LNCaP clone FGC (cell line): ENCODE data around the gene SLC43A3.

Experiments
- DNase-seq: peaks from one replicate; pipeline ENCODE4 v3.0.0-alpha.2; 2011; ENCODE audit warnings: low read depth
- H3K4me3 ChIP-seq: 2 replicates; pipeline ENCODE4 v1.5.1; 2011; ENCODE audit warnings: mild to moderate bottlenecking, low read depth, low read length, control low read depth
- TF ChIP-seq, protein P1 (sequence below): IDR thresholded peaks from 2 replicates; pipeline ENCODE4 v1.5.1; 2012; ENCODE audit warnings: mild to moderate bottlenecking; ENCODE audit not compliant: control insufficient read depth, insufficient read depth; ENCODE audit errors: extremely low read depth

Gene SLC43A3

DNA sequence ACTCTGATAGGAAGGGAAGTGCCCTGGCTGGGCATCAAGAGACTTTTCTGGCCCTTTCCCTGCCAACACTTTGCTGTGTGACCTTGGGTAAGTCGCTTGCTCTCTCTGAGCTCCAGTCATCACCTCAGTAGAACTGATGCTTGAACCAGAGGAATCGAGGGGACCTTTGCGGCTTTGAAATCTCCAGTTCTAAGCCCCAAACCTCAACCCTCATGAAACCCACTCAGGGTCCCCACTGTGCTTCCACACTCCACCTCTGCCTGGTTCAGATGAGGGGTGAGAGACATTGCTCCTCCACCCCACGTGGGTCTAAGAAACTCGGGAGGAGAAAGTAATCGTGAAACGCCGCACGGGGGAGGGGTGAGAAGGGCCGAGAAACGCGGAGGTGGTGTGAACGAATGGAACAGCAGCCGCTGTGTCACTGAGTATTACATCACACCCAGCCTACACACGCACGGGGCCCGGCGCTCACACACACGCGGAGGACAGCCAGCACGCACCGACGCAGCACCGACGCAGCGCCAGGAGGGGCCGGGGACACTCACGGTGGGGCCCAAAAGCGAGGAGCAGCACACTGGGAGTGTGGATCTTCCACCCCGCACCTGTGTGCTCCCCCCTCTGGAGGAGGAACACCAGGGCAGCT lies 37.7 kb upstream of the SLC43A3 start:
- no peak for DNase-seq
- H3K4me3 ChIP-seq = no peak overlapping the region
- TF ChIP-seq, protein P1, sequence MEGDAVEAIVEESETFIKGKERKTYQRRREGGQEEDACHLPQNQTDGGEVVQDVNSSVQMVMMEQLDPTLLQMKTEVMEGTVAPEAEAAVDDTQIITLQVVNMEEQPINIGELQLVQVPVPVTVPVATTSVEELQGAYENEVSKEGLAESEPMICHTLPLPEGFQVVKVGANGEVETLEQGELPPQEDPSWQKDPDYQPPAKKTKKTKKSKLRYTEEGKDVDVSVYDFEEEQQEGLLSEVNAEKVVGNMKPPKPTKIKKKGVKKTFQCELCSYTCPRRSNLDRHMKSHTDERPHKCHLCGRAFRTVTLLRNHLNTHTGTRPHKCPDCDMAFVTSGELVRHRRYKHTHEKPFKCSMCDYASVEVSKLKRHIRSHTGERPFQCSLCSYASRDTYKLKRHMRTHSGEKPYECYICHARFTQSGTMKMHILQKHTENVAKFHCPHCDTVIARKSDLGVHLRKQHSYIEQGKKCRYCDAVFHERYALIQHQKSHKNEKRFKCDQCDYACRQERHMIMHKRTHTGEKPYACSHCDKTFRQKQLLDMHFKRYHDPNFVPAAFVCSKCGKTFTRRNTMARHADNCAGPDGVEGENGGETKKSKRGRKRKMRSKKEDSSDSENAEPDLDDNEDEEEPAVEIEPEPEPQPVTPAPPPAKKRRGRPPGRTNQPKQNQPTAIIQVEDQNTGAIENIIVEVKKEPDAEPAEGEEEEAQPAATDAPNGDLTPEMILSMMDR = no peak

DNA sequence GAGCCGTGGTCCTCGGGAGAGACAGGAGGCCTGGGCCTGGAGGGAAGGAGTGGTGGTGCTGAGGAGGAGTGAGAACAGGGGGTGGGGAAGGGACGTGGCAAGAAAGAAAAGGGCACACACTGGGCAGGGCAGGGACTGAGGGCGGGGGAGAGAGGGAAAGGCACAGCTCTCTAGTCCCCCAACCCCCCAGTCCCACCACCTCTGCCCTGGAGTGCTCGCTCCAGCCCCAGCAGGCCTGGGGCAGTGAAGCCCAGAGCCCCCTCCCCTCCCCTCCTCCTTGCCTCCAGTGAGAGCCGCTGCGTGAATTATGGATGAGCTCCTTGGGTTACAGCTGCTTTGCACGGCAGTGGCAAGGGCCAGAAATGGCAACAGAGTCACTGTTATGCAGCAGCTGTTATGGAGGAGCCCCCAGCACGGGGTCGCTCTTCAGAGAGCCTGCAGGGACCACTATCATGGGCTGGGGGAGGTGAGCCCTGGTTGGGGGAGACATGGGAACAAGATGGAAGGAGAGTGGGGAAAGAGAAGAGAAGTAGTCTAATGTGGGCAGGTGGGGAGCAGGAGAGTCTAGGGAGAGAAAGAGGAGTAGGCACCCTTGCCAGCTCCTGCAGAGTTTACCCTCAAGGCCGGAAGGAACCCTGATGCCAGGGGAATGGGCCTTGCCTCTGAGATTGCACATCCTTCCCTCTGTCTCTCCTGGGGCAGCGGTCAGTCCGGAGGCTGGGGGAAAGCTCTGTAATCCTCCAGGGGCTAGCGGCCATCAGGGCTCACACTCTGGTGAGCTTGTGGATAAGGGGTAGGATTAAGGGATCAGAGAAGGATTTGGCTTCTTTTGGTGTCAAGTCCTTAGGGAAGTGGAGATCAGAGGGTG lies 37.0 kb upstream of the SLC43A3 start:
- DNase-seq = no peak
- no peak overlapping the region for H3K4me3 ChIP-seq
- TF ChIP-seq, protein P1 = no peak

DNA sequence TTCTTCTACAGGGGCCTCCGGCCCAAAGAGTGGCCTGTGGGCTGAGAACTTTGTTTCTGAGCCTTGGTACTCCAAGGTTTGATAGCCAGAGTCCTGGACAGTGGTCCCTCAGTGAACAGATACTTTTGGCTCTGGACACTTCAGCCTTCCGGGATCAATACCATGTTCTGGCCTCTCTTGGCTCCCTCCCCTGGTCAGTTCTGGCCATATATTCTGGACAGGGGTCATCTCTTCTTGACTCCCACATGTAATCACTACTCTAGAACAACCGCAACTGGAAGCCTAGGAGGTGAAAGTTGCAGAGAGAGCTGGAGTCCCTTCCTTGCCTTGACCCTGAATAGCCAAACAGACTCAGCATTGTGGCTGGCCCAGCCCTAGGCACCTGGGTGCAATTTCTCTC lies 35.7 kb upstream of the SLC43A3 start:
- no peak for DNase-seq
- TF ChIP-seq, protein P1 = no peak
- H3K4me3 ChIP-seq = no peak overlapping the region

DNA sequence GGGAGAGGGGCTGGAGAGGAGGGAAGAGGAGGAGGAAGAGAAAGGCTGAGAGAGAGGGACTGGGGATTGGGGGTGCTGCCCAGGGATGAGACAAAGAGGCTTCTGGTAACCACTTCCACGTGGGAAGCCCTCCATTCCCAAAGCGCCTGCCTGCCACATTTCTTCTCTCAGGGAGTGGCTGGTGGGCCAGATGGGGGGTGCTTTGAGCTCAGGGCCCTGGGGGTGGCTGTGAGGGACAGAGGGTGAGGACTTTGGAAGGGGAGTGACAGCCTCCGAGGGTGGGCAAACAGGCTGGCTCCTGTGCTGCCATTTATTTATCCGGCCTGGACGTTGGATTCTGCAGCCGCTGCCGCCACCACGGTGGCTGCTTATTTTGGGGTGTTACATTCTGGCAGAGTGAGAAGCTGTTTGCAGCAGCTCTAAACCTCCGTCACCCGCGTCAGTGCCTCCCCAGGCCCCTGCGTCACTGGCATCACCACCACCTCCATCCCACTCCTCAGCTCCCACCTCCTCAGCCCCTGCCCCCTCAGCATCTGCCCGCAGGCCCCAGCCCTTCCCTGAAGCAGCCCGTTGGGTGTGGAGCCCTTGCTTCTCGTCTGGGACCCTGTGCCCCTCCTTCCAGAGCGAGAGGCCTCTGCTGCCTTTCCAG lies 35.0 kb upstream of the SLC43A3 start:
- no peak overlapping the region; the same call in 1 of the 2 replicates for H3K4me3 ChIP-seq
- TF ChIP-seq, protein P1 = no peak
- no peak for DNase-seq

DNA sequence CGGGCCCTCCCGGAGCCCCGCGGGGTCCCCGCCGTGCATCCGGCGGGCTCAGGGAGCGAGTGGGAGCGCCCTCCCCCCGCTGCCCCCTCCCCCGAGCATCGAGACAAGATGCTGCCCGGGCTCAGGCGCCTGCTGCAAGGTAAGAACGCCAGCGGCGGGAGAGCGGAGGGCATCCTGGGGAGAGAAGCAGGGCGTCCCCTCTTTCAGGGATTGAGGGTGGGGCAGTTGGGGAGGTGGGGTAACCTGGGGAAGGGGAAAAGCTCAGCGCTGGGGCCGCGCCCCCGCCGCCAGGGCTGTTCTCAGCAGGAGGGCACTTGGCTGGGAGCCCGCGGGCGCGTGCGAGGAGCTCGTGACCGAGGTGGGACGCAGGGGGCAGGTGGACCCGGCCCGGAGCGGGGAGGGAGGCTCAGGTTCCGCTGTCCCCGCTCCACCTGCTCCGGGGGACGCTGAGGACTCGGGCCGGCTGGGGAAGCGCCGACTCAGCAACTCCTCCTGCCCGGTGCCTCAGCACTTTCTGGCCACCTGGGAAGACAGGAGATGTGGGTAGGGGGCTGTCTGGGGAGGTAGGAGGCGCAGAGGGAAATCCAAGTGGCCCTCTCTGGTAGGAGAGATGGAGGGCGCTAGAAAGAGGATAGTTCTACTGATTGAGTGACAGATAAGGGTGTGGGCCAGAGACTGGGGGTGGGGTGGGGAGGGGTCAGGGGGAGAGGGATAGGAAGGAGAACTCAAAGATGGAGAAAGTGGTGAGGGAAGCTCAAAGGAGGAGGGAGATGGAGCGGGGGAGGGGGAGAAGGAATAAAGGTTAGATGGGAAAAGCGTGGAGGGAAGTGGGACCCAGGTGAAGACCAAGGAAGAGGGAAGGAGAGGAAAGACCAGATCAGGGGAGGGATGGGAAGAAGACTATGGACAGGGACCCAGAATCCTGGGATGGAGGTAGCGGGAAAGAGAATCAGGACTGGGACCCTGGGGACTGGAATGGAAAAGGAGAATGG lies 34.1 kb upstream of the SLC43A3 start:
- TF ChIP-seq, protein P1 = no peak
- H3K4me3 ChIP-seq = peak overlapping the region; percentile 70
- DNase-seq = no peak

DNA sequence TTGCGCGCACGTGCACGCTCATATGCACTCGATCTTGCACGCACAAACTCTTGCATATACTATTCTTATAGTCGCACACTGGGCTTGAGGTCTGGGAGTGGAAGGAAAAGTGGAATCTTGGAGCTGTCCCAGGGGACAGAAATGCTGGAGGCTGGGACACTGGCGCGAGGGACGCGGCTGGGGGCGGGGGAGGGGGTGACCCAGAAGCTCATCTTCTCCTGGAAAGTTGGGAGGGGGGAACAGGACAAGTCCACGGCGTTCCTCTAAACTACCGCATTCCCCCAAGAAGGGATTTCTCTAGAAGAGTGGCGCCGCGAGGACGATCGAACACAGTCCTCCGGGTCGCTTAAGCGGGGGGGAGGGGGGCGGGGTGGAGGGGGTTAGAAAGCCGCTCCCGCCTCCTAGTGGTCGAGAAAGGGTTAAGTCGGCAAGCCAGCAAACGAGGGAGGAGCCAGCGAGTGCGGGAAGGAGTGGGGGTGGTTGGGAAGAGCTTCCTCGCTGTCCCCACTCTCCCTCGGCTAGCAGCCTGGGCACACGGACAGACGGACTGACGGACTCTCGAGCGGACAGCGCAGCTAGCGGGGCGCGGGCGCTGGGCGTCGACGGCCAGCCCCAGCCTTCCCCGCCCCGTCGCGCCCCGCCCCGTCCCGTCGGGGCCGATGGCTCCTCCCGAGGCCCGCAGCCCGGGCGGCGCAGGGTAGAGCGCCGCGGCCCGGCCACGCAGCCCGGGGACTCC lies 33.3 kb upstream of the SLC43A3 start, which contains the start of gene RTN4RL2:
Gene RTN4RL2, plus strand, starts transcription at position 507 of the 736 bp plus-strand sequence. CDS start 338 bp downstream, outside the sequence.
- TF ChIP-seq, protein P1 = no peak
- DNase-seq = no peak
- peak within 1 kb of the TSS; percentile 70 for H3K4me3 ChIP-seq
